IPS DF 19.7 (cell line): ENCODE measurements around the gene SUGCT.
"Not testable (repeated sequence)": the region's sequence is repeated elsewhere in the genome, so short reads cannot be mapped to it uniquely, and the experiment has no call there.

Experiments used
- DNase-seq: peaks from one replicate; pipeline ENCODE4 v3.0.0-alpha.2; 2013; ENCODE audit warnings: low read depth, low spot score

The SUGCT gene

DNA sequence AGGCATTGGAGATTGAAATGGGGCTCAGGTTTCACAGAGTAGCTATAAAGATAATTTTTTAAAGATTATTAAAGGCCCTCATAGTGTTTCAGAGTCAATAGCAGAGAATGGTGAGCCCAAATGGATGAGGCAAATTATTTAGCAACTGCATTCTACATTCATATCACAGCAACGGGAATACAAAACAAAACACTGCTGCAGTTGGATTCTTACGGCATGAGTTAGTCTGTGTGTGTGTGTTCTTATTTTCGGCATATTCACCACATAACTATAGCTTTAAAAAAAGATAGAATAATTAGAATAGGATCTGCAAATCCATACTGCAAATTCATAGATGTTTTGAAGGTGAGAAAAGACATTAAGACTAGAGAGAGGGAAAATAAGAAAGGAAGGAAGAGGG, 66.0 kb downstream of the SUGCT start:
- no peak for DNase-seq

DNA sequence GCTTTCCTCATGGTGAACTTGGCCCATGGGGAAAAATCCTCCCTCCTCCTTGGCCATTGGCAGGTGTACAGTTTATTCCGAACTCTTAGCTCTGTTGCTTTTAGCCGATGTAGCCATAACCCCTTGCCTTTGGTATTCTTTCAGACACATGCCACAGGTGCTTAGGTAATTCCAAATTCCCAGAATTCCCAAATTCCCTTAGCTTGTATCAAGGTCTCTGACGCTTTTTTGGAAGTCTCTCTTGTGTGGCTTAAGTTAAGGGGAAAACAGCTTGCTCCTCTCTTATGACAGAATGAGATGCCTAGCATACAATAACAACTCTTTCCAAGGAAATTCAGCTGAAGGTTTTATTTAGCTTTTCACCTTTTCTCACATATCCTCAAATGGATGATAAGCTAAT, 68.0 kb downstream of the SUGCT start:
- DNase-seq = no peak

DNA sequence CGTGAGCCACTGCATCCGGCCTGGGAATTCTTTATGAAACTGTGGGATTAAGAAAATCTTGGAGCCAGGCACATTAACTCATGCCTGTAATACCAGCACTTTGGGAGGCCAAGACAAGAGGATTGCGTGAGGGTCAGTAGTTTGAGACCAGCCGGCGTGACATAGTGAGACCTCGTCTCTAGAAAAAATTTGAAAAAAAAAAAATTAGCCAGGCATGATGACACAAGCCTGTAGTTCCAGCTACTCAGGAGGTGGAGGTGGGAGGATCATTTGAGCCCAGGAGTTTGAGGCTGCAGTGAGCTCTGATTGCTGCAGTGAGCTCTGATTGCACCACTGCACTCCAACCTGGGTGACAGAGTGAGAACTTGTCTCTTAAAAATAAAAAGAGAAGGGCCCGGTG, 69.8 kb downstream of the SUGCT start:
- no peak for DNase-seq

DNA sequence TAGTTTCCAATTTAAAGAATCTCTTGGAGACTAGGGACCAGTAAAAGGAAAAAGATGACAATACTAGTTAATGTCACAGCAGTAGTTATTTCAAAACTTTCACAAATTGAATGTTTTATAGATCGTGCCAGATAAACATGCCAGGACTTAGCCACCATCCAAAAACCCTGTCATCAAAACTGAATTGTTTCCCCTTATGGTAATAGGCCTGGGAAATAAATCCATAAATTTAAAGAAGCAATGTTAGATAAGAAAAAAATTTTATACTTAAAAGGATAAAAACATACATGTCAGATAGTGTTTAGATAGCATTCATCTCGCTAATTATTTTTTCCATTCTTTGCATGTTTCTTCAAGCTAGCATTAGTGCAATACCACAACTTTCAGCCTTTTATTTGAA, 71.2 kb downstream of the SUGCT start:
- no peak for DNase-seq

DNA sequence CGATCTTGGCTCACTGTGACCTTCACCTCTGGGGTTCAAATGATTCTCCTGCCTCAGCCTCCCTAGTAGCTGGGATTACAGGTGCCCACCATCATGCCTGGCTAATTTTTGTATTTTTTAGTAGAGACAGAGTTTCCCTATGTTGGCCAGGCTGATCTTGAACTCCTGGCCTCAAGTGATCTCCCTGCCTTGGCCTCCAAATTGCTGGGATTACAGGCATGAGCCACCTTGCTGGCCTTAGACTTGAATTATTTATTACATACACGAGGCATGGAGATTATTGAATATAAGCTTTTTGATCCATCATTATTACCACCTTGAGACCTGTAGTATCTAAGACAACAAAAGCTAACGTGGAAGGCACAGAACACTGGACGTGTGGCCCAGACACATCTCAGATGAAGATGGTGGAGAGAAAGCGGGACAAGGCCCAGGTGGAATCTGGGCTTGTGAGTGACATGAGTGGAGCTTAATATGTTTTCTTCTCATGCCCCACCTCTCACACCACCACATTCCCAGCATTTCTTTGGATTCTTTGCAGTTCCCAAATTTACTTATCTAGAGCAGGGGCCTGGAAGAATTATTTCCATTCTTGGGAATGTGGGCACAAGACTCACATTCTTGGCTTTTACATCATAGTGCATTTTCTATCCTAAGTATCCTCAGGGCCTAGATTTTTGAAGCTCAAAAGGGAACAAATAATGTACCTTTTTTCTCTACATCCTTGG, 76.6 kb downstream of the SUGCT start:
- DNase-seq = no peak

DNA sequence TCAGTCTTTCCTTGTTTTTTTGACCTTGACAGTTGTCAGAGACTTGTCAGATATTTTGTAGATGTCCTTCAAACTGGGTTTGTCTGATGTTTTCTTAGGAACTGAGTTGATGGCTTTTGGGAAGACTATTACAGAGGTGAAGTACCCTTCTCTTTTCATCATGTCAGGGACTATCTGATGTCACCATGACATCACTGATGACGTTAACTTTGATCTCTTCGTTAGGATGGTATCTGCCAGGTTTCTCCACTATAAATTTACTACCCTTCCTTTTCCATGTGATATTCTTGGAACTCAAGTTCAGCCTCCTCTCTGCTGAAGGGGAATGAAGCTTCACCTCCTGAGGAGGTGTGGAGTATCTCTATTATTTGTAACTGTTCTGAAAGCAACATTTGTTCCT, 78.5 kb downstream of the SUGCT start:
- no peak for DNase-seq

DNA sequence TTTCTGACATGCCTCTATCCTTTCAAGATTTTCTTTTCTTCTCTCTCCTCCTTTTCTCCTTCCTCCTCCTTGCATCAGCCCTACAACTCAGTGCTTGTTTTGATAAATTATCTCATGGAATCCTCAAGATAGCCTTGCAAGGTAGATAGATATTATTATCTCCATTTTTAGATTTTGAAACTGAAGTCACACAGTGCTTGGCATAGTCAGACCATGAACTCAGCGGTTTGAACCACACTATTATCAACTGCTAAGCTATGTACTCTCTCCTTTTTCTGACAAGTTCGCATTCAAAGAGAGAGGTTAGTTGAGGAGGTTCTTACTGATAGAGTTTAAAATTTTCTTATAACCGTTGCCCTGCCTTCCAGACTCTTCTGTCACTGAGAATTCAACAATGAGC, 79.1 kb downstream of the SUGCT start:
- DNase-seq = no peak

DNA sequence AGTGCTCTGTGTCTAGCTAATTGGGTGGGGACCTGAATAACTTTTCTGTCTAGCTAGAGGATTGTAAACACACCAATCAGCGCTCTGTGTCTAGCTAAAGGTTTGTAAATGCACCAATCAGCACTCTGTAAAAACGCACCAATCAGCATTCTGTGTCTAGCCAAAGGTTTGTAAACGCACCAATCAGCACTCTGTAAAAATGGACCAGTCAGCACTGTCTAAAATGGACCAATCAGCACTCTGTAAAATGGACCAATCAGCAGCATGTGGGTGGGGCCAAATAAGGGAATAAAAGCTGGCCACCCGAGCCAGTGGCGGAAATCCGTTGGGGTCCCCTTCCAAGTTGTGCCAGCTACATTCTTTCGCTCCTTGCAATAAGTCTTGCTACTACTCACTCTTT, 83.8 kb downstream of the SUGCT start:
- not testable (repeated sequence) for DNase-seq

DNA sequence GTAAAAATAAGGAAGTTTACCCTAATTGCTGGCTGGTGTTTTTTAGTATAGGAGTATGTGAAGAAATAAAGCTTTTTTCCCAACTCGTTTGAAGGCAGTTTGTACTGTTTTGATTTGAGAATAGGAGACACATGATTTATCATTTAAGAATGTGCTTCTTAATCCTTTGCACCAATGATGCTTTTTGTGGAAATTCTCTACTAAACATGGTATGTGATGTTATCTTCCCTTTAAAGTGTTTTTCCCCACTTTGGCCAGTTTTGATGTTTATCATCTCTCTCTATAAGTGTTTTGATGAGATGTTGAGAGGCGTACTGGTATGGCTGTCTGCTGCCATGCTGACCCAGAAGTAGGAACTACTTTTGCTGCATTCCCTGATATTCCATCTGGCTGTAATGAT, 85.1 kb downstream of the SUGCT start:
- DNase-seq = no peak

DNA sequence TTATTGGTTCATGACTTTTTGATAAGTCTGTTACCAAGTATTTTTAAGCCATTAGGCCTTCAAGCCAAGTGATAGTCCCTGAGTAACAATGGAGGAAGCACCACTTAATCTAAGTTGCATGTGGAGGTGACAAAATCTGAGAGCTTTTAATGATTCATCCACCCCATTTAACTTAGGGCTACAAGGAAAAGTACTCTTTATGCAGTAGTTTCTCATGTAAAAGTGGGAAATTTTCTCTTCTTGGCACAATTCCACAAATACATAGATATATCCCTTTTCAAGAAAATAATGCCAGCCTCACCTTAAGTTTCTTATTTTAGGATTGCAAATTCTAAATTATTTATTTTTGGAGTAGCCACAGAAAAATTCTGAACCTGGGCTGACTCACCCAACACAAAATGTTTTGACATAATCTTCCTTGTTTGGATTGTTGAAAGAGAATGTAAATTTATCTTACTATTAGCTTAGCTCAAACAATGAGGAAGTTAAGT, 85.7 kb downstream of the SUGCT start:
- no peak for DNase-seq

DNA sequence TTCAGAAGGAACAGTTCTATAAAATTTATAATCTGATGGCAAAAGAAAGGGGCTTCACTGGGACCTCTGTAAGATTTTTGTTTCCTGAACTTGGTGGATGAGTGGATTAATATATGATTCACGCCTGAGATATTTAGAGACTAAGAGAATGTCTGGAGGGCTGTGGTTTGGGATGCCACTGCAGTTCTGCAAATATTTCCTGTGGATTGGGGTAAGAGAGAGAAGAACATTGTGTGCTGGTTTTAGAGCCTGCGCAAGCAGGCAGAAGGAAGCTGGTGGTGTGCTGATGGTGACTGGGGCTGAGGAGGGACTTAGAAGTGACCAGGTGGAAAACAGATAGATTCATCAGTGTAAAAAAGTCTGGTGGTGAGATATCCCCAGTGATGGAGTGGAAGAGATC, 87.0 kb downstream of the SUGCT start:
- no peak for DNase-seq

DNA sequence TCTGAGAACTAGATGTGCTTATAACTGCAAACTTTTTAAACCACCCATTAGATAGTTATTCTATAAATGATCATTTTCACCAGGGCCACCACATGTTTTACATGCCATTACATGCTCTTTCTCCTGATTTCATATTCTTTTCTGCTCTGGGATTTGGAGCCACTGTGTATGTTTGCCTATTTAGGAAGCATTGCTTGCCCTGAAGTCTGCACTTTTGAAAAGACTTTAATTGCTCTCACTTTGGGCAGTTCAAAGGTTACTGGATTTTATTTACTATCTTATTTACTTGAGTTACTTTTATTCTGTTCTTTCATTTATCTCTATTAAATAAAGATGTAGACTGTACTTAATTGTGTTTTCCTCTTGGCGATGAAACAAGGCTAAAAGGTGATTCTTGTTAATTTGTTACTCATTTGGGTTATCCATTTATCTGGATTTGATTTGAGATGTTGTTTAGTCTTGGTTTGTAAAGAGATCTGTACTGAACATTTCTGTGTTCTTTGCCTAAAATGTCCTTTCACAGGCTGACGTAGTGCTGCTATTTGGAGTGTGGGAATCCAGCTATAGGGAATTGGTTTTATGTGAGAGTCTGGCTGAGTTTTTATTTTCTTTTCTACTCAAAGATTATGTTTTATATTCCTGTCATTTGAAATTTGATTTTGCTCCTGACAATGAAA, 88.8 kb downstream of the SUGCT start:
- DNase-seq = no peak

DNA sequence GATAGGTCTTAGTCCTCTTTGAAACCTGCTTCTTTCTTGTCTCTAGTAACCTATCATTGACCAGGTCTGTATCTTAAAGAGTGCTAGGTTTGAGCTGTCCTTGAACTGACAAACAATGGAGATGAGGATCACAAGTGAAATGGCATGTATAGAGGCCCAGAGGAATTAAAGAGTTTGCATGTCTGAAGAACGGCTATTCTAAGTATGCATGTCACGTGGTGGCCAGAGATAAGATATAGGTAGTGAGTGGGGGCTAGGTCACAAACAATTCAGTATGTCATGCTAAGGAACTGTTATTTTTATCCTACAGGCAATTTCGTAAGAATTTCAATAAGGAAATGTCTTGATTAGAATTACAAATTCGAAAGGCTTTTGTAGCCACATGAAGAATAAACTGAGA, 95.3 kb downstream of the SUGCT start:
- DNase-seq = no peak

DNA sequence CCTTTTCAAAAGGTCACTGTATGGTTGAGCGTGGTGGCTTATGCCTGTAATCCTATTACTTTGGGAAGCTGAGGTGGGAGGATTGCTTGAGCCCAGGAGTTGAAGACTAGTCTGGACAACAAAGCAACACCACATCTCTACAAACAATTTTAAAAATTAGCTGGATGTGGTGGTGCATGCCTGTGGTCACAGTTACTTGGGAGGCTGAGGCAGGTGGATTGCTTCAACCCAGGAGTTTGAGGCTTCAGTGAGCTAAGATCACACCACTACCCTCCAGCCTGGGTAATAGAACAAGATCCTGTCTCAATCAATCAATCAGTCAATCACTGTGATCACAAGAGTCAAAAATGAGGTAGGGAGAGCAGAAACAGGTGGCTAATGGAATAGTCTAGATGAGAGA, 97.0 kb downstream of the SUGCT start:
- no peak for DNase-seq

DNA sequence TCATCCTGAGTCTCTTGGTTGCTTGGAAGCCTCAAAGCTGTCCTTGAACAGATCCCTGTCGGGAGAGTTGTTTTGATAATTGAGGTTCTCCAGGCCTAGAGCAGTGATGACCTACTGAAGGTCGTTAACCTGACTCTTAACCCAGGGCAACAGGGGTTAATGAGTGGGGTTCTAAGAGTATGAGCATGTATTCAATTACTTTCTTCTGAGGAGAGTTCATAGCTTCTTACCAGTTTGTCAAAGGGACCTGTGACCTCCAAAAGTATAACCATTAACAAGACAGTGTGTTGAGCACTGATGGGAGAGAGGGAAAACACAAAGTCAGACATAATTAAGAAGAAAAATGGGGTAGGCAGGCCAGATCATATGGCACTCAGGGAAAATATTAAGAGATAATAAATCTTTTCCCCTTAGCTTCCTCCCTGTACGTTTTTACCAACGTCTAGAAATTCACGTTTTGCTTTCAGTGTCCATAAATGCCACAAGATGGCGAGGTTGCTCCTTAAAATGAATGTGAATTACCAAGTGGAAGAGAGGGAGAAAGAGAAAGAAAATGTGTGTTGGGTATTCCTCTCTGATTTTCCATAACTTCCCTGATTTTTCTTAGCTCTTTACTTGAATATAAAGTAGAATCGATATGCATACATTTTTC, 97.6 kb downstream of the SUGCT start:
- no peak for DNase-seq

DNA sequence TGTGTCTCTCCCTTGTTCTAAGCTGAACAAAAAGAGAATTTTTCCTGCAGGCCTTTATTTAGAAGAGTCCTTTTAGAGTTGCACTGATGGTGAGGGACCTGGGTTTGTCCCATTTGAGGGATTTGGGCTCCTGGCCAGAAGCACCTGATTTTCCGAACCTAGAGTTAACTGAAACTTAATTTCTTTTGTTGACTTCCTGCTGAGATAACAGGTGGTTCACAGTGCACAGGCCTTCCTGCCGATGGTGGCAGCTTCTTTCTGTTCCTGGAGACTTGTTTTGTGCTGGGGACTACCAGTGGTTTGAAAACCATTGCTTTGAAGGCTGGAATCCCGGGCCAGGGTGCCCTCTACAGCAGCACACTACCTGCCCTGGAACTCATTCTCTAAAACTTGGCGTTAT, 99.2 kb downstream of the SUGCT start:
- DNase-seq = no peak

DNA sequence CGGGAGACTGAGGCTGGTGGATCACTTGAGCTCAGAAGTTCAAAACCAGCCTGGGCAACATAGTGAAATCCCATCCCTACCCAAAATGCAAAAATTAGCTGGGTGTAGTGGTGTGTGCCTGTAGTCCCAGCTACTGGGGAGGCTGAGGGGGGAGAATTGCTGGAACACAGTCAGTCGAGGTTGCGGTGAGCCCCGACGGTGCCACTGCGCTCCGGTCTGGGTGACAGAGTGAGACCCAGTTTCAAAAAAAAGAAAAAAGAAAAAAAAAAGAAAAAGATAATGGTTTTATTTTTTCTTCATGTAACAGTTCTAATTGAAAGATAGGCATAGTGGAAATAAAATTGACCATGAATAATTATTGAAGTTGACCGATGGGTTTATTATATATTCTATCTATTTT, 99.9 kb downstream of the SUGCT start:
- no peak for DNase-seq

DNA sequence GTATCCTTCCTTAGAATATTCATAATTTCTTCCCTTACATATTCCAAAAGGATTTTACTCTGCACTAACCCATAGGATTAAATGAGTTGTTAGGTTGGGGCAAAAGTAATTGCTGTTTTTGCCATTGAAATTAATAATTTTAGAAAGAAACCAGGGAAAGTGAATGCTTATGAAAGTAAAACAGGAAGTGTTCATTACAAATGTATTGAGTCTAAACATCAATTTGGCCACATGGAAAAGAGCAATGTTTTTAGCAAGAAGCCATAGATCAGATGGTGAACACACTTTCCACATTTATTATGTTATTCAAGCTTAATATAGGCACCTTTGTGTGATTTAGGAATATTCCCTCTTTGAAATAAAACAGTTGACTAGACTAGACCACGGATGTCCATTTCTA, 102.9 kb downstream of the SUGCT start:
- no peak for DNase-seq

DNA sequence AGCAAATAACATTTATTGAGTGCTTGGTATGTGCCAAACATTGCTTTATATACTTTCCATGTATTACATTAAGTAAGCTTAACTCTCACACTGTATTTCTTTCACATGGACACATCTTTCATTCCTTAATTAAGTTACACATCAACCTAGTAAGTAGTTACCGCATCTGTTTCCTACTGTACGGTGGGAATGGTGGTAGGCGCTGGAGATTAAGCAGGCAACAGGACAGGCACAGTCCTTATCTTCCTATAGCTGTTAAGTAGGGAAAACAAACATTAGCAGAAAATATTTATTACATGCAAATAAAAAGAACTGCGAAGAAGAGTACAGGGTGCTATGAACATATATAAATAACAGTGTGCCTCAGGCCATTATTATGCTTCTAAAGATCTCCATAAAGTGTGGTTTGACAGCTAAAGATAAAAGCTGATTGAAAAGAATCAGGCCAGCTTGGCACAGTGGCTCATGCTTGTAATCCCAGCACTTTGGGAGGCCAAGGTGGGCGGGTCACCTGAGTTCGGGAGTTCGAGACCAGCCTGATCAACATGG, 105.0 kb downstream of the SUGCT start:
- no peak for DNase-seq

DNA sequence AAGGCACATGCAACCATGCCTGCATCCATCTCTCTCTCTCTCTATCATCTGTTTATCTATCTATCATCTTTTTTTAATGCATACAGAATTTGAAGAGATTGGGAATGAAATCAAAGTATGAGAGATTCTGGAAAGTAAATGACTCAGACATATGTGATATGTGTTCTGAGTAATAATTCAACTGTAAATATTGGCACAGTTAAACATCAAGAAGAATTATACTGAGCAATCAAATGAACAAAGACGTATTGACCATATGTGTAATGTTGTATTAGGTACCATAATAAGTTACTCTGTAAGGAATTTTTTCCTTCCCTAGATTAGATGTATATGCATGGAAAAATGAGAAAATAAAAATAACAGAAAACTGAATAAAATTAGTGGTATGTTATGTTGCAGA, 108.3 kb downstream of the SUGCT start:
- no peak for DNase-seq

DNA sequence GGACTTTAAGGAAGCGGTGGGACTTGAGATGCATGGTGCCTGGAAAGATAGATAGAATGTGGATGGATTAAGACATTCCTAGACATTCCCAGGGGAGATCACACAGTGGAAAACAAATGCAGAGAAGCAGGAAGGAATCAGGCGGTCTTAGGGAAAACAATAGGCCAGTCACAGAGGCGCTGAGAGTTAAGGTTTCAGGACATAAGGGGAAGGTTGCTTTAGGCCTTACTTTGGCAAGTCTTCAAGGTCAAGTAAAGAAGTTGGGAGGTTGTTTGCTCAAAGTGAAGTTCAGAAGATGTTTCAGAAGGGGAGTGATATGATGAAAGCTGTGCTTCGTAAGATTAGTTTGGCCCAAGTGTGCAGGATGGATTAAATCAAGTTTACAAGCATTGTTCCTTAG, 109.4 kb downstream of the SUGCT start:
- no peak for DNase-seq

DNA sequence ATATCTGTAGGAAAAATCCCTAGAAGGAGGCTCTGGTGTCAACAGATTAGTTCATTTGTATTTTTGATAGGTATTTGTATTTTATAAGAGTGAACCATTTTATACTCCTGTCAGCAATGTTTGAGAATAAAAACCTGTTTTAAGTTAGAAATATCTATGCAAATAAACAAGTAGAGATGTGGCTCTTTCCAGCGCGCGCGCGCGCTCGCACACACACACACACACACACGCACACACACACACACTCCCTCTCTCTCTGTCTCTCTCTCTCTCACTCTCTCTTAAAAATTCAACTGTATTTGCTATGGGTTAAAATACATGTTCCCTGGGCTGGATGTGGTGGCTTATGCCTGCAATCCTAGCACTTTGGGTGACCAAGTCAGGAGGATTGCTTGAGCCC, 113.9 kb downstream of the SUGCT start:
- DNase-seq = no peak

DNA sequence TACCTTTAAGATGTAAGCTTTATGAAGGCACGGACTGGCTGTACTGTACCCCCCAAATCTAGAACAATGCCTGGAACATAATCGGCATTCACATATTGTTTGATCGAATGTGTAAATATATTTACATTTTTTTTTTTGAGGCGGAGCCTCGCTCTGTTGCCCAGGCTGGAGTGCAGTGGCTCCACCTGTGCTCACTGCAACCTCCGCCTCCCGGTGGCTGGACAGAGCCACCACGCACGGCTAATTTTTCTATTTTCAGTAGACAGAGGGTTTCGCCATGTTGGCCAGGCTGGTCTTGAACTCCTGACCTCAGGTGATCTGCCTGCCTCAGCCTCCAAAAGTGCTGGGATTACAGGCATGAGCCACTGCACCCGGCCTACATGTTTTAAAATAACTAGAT, 118.6 kb downstream of the SUGCT start:
- not testable (repeated sequence) for DNase-seq
